ENCODE results near the gene SRMS.
"Not testable (repeated sequence)": the region's sequence is repeated elsewhere in the genome, so short reads cannot be mapped to it uniquely, and the experiment has no call there.

Gene SRMS

DNA sequence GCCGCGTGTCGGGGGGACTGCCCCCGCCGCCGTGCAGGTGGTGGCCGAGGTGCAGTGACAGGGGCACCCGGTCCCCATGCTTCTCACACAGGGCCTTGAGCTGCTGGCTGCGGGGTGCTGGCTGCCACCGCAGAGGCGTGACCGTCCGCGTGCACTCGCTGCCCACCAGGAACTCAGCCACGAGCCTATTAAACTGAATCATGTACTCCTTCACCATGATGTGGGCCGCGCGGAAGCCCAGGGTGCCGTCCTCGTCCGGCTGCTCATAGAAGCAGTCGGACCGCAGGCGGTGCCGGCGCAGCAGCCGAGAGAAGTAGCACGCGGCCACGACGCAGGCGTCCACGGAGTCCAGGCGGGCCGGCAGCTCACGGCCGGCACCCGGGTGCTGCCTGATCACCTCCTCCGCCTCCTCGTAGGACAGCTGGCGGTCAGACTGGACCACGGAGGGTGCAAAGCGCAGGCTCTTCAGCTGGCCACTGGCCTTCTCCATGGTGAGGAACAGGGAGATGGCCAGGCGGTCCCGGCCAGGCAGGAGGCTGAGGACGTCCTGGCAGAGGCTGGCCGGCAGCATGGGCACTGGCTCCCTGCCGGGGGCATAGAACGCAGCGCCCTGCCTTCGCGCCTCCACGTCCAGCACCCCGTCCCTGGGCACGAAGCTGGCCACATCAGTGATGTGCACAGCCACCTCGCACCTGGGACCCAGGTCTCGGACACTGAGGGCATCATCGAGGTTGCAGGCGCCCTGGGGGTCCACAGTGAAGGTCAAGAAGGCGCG is 16.7 kb upstream of the SRMS start:
- Mint-ChIP-seq H3K27me3 (ENCODE audit: low read depth) (no peaks in the 10 kb centered on the region), H3K9me3 (no peaks in the 10 kb centered on the region), H3K36me3 (ENCODE audit: low read depth) (peaks cover 25% of the 10 kb centered on the region), H3K4me1 (ENCODE audit: low read depth) (peaks cover 15% of the 10 kb centered on the region), H3K27ac (no peak overlapping the region), H3K4me3 (no peak overlapping the region)

DNA sequence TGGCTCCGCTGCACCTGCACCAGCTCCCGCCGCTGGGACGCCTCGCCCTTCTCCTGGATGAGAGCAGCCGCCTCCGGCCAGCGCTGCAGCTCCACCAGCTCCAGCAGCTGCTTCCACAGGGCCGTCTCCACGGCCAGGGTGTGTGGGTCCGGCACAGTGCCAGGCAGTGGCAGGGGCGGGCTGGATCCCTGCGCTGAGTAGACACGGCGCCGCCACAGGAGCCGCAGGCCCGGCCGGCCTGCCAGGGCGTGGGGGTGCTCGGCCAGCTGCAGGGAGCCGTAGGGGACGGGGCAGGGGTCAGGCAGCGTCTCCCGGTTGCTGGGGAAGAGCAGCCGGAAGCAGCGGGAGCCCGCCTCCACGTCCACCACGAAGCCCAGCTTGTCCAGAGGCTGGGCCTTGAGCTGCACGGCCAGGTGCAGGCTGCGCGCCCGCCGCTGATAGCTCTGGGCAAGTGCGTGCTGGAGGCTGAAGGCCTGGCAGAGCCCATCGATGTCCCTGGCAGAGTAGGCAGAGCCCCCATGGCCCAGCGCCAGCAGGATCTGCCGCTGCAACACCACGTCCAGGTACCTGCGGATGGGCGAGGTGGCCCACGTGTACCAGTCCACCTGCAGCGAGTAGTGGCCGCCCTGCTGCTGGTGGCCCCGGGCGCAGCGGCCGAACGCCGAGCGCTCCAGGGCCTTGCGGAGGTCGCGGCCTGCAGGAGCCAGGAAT is 15.8 kb upstream of the SRMS start:
- H3K27me3 Mint-ChIP-seq (ENCODE audit: low read depth): no peaks in the 10 kb centered on the region
- peaks cover 24% of the 10 kb centered on the region for H3K36me3 Mint-ChIP-seq (ENCODE audit: low read depth)
- no peak overlapping the region for H3K27ac Mint-ChIP-seq
- no peaks in the 10 kb centered on the region for H3K9me3 Mint-ChIP-seq
- H3K4me1 Mint-ChIP-seq (ENCODE audit: low read depth): peaks cover 11% of the 10 kb centered on the region
- H3K4me3 Mint-ChIP-seq: no peak overlapping the region

DNA sequence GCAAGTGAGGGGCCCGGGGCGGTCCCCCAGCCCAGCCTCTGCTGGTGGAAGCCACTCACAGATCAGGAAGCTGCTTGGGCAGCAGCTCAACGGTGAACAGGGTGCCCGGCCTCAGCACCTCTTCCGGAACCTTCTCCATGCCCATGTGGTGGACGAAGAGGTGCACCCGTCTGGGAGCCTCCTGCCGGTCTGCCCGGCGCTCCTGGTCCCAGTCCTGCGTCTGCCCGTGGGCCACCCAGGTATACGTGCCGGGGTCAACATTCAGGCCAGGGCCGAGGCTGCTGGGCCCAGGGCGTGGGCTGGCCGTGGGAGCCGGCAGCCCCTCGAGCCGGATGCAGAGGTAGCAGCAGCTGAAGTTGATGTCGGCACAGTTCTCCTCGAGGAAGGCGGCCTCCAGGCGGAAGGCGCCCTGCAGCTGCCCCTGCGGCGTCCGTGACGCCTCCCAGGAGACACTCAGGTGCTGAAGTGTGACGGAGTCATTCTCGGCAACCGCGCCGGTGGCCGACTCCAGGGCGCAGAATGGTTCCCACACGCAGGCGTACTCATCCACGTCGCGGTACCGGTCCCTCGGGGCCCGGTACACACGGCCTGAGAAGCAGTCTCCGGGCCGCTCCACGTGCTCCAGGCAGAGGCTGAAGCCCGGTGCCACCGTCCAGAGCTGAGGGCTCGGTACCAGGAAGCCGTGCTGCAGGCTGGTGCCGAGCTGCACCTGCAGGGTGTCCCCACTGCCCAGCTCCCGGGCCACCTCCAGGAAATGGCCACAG is 15.1 kb upstream of the SRMS start:
- Mint-ChIP-seq H3K27ac (no peak overlapping the region), H3K36me3 (ENCODE audit: low read depth) (peaks cover 19% of the 10 kb centered on the region), H3K27me3 (ENCODE audit: low read depth) (no peaks in the 10 kb centered on the region), H3K4me3 (no peak overlapping the region), H3K9me3 (no peaks in the 10 kb centered on the region), H3K4me1 (ENCODE audit: low read depth) (peaks cover 3% of the 10 kb centered on the region)

DNA sequence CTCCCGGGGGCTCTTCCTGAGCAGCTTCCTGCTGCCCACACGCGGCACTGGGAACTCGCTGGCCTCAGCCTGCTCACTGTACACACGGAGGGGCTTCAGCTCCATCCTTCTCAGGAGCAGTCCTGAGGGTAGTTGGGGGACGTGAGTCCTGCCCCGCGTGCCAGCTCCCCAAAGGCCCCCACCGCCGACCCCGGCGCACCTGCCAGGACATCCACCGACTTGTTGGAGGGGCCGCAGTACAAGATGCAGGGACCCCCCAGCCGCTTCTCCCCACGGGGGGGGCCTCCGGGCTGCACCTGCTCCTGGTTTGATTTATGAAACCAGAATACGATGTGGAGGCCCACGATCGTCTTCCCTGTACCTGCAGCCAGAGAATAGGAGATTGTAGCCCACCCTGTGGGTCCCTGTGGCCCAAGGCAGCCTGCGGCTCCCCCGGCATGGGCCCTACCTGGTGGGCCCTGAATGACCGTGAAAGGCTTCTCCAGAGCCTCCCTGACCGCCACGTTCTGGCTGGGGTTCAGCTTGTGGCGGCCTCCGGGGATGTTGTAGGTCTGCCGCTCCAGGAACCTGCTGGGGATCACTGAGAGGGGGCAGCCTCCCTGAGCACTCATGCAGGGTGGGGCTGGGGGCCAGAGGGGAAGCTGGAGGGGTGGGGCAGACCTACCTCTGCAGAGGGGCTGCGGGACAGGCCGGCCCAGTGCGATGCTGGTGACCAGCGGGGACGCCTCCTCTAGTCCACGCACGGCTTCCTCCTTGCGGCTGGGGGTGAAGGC is 14.3 kb upstream of the SRMS start:
- Mint-ChIP-seq H3K27ac (no peak overlapping the region), H3K4me3 (no peak overlapping the region), H3K4me1 (ENCODE audit: low read depth) (peaks cover 1% of the 10 kb centered on the region), H3K27me3 (ENCODE audit: low read depth) (no peaks in the 10 kb centered on the region), H3K36me3 (ENCODE audit: low read depth) (peaks cover 18% of the 10 kb centered on the region), H3K9me3 (no peaks in the 10 kb centered on the region)

DNA sequence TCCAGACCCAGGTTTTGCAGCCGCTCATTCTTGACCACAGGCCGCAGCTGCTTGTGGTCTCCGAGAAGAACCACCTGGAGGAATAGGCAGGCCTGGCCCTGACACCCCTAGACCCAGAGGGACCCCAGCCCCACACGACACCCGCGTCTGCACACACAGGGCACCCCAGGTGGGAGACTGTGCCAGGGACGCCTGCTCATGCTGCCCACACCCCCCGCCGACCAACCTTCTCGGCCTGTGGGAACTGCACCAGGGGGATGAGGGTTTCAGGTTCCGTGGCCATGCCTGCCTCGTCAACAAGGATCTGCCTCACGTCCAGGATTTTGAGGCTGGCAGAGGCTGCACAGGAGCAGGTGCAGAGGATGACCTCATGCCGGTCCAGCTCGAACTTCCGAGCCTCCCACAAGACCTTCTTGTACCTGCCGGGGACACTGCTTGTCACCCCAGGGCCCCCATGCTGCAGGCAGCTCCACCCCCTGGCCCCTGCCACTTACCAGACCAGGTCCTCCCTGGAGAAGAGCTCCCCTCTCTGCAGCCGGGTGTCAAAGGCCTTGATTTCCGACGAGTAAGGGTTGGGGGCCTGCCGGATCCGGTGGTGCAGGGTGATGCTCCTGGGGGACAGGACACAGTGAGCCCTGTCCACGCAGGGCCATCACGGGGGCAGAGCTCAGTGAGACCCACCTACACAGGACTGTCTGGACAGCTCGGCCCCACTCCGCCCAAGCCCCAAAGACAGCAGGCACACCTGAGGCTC is 13.5 kb upstream of the SRMS start:
- H3K27me3 Mint-ChIP-seq (ENCODE audit: low read depth): no peaks in the 10 kb centered on the region
- no peaks in the 10 kb centered on the region for H3K9me3 Mint-ChIP-seq
- peaks cover 18% of the 10 kb centered on the region for H3K36me3 Mint-ChIP-seq (ENCODE audit: low read depth)
- no peak overlapping the region for H3K4me3 Mint-ChIP-seq
- H3K27ac Mint-ChIP-seq: no peak overlapping the region
- peaks cover 1% of the 10 kb centered on the region for H3K4me1 Mint-ChIP-seq (ENCODE audit: low read depth)

DNA sequence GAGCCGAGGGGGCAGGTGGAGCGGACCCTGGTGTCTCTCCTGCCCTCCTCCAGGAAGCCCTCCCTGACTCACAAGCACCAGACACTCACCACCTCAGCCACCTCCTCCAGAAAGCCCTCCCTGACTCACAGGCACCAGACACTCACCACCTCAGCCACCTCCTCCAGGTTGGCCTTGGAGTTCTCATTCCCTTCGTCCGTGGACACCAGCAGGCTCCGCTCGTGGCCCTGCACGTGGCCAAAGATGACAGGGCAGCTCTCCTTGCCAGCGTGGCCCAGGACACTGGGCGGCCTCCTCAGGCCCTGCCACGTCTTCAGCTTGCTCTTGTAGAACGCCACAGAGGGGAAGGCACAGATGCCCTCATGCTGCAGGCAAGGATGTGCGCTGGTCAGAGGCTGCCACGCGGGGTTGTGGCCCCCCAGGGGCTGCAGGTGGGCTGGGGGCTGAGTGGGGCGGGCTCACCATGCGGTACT is 12.8 kb upstream of the SRMS start:
- no peaks in the 10 kb centered on the region for H3K9me3 Mint-ChIP-seq
- H3K4me3 Mint-ChIP-seq: no peak overlapping the region
- H3K27ac Mint-ChIP-seq: no peak overlapping the region
- peaks cover 1% of the 10 kb centered on the region for H3K4me1 Mint-ChIP-seq (ENCODE audit: low read depth)
- peaks cover 15% of the 10 kb centered on the region for H3K36me3 Mint-ChIP-seq (ENCODE audit: low read depth)
- no peaks in the 10 kb centered on the region for H3K27me3 Mint-ChIP-seq (ENCODE audit: low read depth)

DNA sequence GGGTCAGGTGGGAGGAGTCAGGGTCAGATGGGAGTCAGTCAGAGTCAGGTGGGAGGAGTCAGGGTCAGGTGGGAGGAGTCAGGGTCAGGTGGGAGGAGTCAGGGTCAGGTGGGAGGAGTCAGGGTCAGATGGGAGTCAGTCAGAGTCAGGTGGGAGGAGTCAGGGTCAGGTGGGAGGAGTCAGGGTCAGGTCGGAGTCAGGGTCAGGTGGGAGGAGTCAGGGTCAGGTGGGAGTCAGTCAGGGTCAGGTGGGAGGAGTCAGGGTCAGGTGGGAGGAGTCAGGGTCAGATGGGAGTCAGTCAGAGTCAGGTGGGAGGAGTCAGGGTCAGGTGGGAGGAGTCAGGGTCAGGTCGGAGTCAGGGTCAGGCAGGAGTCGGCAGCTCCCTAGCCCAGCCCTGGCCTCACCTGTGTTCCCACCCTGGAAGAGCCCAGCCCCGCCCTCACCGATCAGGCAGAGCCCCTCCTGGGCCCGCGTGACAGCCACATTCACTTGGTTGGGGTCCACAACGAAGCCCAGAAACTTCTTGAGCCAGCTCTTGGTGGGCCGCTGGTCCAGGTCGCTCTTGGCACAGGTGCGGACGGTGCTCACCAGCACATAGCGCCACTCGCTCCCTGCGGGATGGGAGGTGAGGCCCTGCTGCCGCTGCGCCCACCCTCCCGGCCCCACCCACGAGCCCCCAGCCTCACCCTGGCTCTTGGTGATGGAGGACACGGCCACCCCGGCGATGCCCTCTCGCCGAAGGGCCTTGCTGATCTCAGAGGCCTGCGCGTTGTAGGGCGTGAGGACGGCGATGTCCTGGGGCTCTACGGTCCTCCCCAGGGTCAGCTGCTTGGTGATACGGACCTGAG is 12.2 kb upstream of the SRMS start:
- H3K27ac Mint-ChIP-seq; H3K4me3 Mint-ChIP-seq; H3K9me3 Mint-ChIP-seq; H3K27me3 Mint-ChIP-seq (ENCODE audit: low read depth); H3K4me1 Mint-ChIP-seq (ENCODE audit: low read depth): not testable (repeated sequence)
- peaks cover 15% of the 10 kb centered on the region for H3K36me3 Mint-ChIP-seq (ENCODE audit: low read depth)

DNA sequence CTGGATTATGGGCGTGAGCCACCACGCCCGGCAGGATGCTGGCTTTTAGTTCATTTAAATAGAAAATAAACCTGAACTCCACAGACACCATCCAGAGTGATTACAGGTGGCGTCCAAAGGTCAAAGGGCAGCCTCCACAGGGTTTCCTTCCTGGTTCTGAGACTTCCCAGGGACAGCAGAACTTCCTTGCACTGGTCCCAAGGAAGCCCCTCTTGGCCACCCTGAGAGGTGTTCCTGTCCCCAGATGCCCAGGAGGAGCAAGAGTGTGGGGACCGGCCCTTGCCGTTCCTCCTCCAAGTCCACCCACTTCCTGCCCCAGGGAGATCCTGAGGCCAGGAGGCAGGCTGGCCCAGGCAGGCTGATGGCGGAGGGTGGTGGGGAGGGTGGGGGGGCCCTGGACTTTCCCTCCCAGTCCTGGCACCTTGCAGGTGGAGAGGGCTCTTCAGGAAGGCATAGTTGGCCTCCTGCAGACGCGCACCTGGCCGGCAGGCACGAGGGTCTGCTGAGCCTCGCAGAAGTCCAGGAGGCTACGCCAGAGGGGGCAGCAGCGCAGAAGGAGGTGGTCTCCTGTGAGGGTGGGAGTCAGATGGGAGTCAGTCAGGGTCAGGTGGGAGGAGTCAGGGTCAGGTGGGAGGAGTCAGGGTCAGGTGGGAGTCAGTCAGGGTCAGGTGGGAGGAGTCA is 11.4 kb upstream of the SRMS start:
- H3K27me3 Mint-ChIP-seq (ENCODE audit: low read depth): no peaks in the 10 kb centered on the region
- peaks cover 1% of the 10 kb centered on the region for H3K4me1 Mint-ChIP-seq (ENCODE audit: low read depth)
- H3K27ac Mint-ChIP-seq: no peak overlapping the region
- H3K4me3 Mint-ChIP-seq: no peak overlapping the region
- H3K36me3 Mint-ChIP-seq (ENCODE audit: low read depth): peaks cover 13% of the 10 kb centered on the region
- no peaks in the 10 kb centered on the region for H3K9me3 Mint-ChIP-seq

DNA sequence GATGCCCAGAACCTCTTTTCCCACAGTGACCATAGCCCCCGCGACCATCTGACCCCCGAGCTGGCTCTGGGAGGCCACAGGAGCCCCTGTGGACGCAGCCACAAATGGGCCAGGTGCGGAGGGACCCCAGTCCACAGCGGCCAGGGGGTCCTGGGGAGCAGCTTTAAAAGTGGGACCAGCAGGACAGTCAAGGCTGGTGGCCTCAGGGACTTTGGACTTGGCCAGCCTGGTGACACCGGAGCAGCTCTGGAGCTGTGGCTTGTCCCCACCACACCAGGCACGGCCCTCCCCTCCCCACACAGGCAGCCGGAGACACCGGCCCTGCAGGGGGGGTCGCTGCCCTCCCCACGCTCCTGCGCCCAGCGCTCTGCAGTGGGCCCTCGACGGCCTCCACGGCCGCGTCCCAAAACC is 9.9 kb upstream of the SRMS start:
- Mint-ChIP-seq H3K27me3 (ENCODE audit: low read depth) (peaks cover 5% of the 10 kb centered on the region), H3K27ac (no peak overlapping the region), H3K4me1 (ENCODE audit: low read depth) (peaks cover 6% of the 10 kb centered on the region), H3K36me3 (ENCODE audit: low read depth) (peaks cover 13% of the 10 kb centered on the region), H3K9me3 (no peaks in the 10 kb centered on the region), H3K4me3 (no peak overlapping the region)

DNA sequence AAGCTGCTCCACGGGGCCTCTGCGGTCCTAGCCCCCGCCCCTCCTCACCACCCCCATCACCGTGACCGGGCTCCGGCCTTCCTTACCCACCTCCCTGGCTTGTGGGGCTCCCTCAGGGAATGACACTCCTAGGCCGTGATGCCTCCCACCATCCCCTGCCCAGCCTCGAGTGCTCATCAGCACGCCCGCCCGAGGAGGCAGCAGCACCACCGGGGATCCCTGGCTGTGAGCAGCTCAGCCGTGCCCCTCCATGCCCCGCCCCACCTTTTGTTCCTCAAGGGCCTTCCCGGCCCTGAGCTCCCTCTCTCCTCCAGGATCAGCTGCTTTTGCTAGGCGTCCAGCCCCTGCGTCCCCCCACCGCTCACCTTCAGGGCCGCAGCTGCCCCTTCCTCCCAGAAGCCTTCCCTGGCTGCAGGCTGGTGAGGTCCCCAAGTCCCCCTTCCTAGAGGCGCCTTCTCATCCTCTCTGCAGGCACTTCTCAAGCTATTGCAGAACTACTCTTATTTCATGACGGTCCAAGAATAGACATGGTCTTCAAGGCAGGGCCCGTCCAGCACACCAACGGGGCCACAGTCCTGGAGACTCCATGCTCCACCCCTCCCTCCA is 9.4 kb upstream of the SRMS start:
- Mint-ChIP-seq H3K27ac (no peak overlapping the region), H3K4me1 (ENCODE audit: low read depth) (peaks cover 7% of the 10 kb centered on the region), H3K4me3 (no peak overlapping the region), H3K27me3 (ENCODE audit: low read depth) (peaks cover 6% of the 10 kb centered on the region), H3K9me3 (no peaks in the 10 kb centered on the region), H3K36me3 (ENCODE audit: low read depth) (peaks cover 13% of the 10 kb centered on the region)

DNA sequence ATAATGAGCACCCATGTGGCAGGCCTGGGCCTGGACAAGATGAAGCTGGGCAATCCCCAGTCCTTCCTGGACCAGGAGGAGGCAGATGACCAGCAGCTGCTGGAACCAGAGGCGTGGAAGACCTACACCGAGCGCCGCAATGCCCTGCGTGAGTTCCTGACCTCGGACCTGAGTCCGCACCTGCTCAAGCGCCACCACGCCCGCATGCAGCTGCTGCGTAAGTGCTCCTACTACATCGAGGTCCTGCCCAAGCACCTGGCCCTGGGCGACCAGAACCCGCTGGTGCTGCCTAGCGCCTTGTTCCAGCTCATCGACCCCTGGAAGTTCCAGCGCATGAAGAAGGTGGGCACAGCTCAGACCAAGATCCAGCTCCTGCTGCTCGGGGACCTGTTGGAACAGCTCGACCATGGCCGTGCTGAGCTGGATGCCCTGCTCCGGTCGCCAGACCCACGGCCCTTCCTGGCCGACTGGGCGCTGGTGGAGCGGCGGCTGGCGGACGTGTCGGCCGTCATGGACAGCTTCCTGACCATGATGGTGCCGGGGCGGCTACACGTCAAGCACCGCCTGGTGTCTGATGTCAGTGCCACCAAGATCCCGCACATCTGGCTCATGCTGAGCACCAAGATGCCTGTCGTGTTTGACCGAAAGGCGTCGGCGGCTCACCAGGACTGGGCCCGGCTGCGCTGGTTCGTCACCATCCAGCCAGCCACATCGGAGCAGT is 8.3 kb upstream of the SRMS start:
- Mint-ChIP-seq H3K9me3 (no peaks in the 10 kb centered on the region), H3K36me3 (ENCODE audit: low read depth) (peaks cover 11% of the 10 kb centered on the region), H3K4me1 (ENCODE audit: low read depth) (peaks cover 10% of the 10 kb centered on the region), H3K27me3 (ENCODE audit: low read depth) (peaks cover 9% of the 10 kb centered on the region), H3K4me3 (no peak overlapping the region), H3K27ac (no peak overlapping the region)

Data from T-helper 1 cell treated with Interleukin-12 subunit alpha and Interleukin-12 subunit beta and Interleukin-4 antibody, amounts not matched to agents 30 μg/mL and 1 μg/mL, for 36 hours (primary cell).